HEK293T (cell line): ENCODE results near the gene ITGA11.

ENCODE experiments used
- FOXK2 ChIP-seq: fragments of 450-650 bp; IDR thresholded peaks from 2 replicates; pipeline ENCODE4 v1.6.1; 2016; ENCODE audit warnings: mild to moderate bottlenecking
- NFRKB ChIP-seq: fragments of 450-650 bp; IDR thresholded peaks from 2 replicates; pipeline ENCODE4 v1.6.1; 2016; ENCODE audit warnings: mild to moderate bottlenecking, moderate library complexity
- SP1 ChIP-seq: fragments of 450-650 bp; IDR thresholded peaks from 2 replicates; pipeline ENCODE4 v1.6.1; 2017
- SUZ12 ChIP-seq: fragments of 450-650 bp; IDR thresholded peaks from 2 replicates; pipeline ENCODE4 v1.6.1; 2016; ENCODE audit warnings: mild to moderate bottlenecking
- TARDBP ChIP-seq: fragments of 450-650 bp; IDR thresholded peaks from 2 replicates; pipeline ENCODE4 v1.6.1; 2016

GRCh38 chr15:68440136-68440535, 8.2 kb upstream of the ITGA11 start:
- TF ChIP-seq NFRKB = no peak
- TF ChIP-seq SUZ12 = no peak
- TF ChIP-seq TARDBP = no peak
- TF ChIP-seq SP1 = no peak
- TF ChIP-seq FOXK2 = no peak
